ENCODE data around the gene PRDM5. TPM values are rescaled to one million over a fixed set of nuclear protein-coding genes. Genes with fewer than 3 reads are reported as not detected.

The PRDM5 gene
- total and polyA plus RNA-seq, 2 of the 13 experiments (the other 11 are each of a cell fraction or from before 2014, with no cell fraction given) = not detected

- TF ChIP-seq ZNF501 (CRISPR knock-in tag; IDR thresholded peaks at IDR 0.05) = no peak
- no peak for TF ChIP-seq TEAD3 (CRISPR knock-in tag; optimal IDR thresholded peaks at IDR 0.05; ENCODE audit: borderline replicate concordance)
- TF ChIP-seq SNAI1 (CRISPR knock-in tag; IDR thresholded peaks at IDR 0.05; ENCODE audit: borderline replicate concordance) = no peak
- no peak for TF ChIP-seq ZNF615 (CRISPR knock-in tag; IDR thresholded peaks at IDR 0.05; ENCODE audit: borderline replicate concordance)
- no peak for TF ChIP-seq KDM5B (CRISPR knock-in tag; IDR thresholded peaks at IDR 0.05; ENCODE audit: borderline replicate concordance)
- TF ChIP-seq ZNF513 (CRISPR knock-in tag; conservative IDR thresholded peaks at IDR 0.05) = no peak
- no peak for TF ChIP-seq ZNF160 (CRISPR knock-in tag; IDR thresholded peaks at IDR 0.05)
- TF ChIP-seq TIGD3 (CRISPR knock-in tag; IDR thresholded peaks at IDR 0.05; ENCODE audit: borderline replicate concordance) = no peak
- no peak for TF ChIP-seq SP4 (CRISPR knock-in tag; IDR thresholded peaks at IDR 0.05)
- no peak for TF ChIP-seq E2F2 (CRISPR knock-in tag; IDR thresholded peaks at IDR 0.05; ENCODE audit: borderline replicate concordance)
- no peak for TF ChIP-seq TFE3 (CRISPR knock-in tag; IDR thresholded peaks at IDR 0.05)
- TF ChIP-seq ZBTB39 (CRISPR knock-in tag; IDR thresholded peaks at IDR 0.05) = no peak
- no peak for TF ChIP-seq ZNF260 (CRISPR knock-in tag; IDR thresholded peaks at IDR 0.05; ENCODE audit: borderline replicate concordance, low read depth)
- TF ChIP-seq RBFOX2 (IDR thresholded peaks at IDR 0.05; ENCODE audit: low read depth, low read length) = no peak
- TF ChIP-seq HMG20A (CRISPR knock-in tag; IDR thresholded peaks at IDR 0.05; ENCODE audit: borderline replicate concordance) = no peak
Observed at GRCh38 chr4:120874792-120875774, 47.4 kb downstream of the PRDM5 start (continued).
